H9 (cell line): ENCODE data around the gene SNED1. TPM values are rescaled to one million over a fixed set of nuclear protein-coding genes. Genes with fewer than 3 reads are reported as not detected.

Source experiments
- DNase-seq: peaks from one replicate; pipeline ENCODE4 v3.0.0-alpha.2; 2017
- H2AFZ ChIP-seq: one replicate; pipeline ENCODE4 v1.6.1; 2013; ENCODE audit warnings: mild to moderate bottlenecking, low read length, control low read depth, moderate library complexity
- H2AK5ac ChIP-seq: 2 replicates; pipeline ENCODE4 v1.6.1; 2013; ENCODE audit warnings: low read length, control low read depth, mixed read lengths; ENCODE audit not compliant: insufficient read length
- H2BK120ac ChIP-seq: one replicate; pipeline ENCODE4 v1.6.1; 2013; ENCODE audit warnings: low read depth, mild to moderate bottlenecking, low read length, control low read depth, inconsistent platforms; ENCODE audit not compliant: poor library complexity, severe bottlenecking
- H2BK12ac ChIP-seq: 2 replicates; pipeline ENCODE4 v1.6.1; 2013; ENCODE audit warnings: low read length, control low read depth, mixed read lengths, low read depth; ENCODE audit not compliant: insufficient read length
- H2BK15ac ChIP-seq: 2 replicates; pipeline ENCODE4 v1.6.1; 2013; ENCODE audit warnings: low read depth, low read length, control low read depth
- H2BK20ac ChIP-seq: one replicate; pipeline ENCODE4 v1.6.1; 2013; ENCODE audit warnings: low read depth, mild to moderate bottlenecking, low read length, control low read depth, inconsistent platforms; ENCODE audit not compliant: poor library complexity, severe bottlenecking
- H2BK5ac ChIP-seq: 2 replicates; pipeline ENCODE4 v1.6.1; 2013; ENCODE audit warnings: low read length, control low read depth, mixed read lengths; ENCODE audit not compliant: insufficient read length
- H3K14ac ChIP-seq: 2 replicates; pipeline ENCODE4 v1.6.1; 2013; ENCODE audit warnings: low read length, control low read depth; ENCODE audit not compliant: insufficient read depth
- H3K18ac ChIP-seq: 2 replicates; pipeline ENCODE4 v1.6.1; 2013; ENCODE audit warnings: low read depth, mild to moderate bottlenecking, mixed read lengths, low read length, control low read depth; ENCODE audit not compliant: insufficient read length
- H3K23ac ChIP-seq: 2 replicates; pipeline ENCODE4 v1.6.1; 2013; ENCODE audit warnings: low read length, control low read depth, mixed read lengths, low read depth; ENCODE audit not compliant: insufficient read length
- H3K23me2 ChIP-seq: 2 replicates; pipeline ENCODE4 v1.6.1; 2013; ENCODE audit warnings: low read depth, mild to moderate bottlenecking, mixed read lengths, low read length, control low read depth; ENCODE audit not compliant: insufficient read length, poor library complexity, severe bottlenecking
- H3K27ac ChIP-seq: 2 replicates; pipeline ENCODE4 v1.5.1; 2013; ENCODE audit warnings: low read length, control low read depth, mixed read lengths, low read depth; ENCODE audit not compliant: insufficient read length
- H3K27me3 ChIP-seq: 2 replicates; pipeline ENCODE4 v1.6.1; 2013; ENCODE audit warnings: low read length, control low read depth, inconsistent platforms; ENCODE audit not compliant: insufficient read depth
- H3K4ac ChIP-seq: 2 replicates; pipeline ENCODE4 v1.6.1; 2013; ENCODE audit warnings: low read depth, mild to moderate bottlenecking, control low read depth, inconsistent platforms, low read length, moderate library complexity
- H3K4me1 ChIP-seq: 2 replicates; pipeline ENCODE4 v1.6.1; 2013; ENCODE audit warnings: low read length, control low read depth, inconsistent platforms; ENCODE audit not compliant: insufficient read depth
- H3K4me2 ChIP-seq: 2 replicates; pipeline ENCODE4 v1.6.1; 2013; ENCODE audit warnings: low read length, control low read depth, mixed read lengths; ENCODE audit not compliant: insufficient read length, insufficient read depth
- H3K56ac ChIP-seq: 2 replicates; pipeline ENCODE4 v1.6.1; 2013; ENCODE audit warnings: low read depth, mild to moderate bottlenecking, mixed read lengths, low read length, control low read depth; ENCODE audit not compliant: insufficient read length
- H3K79me1 ChIP-seq: 2 replicates; pipeline ENCODE4 v1.6.1; 2013; ENCODE audit warnings: low read depth, mild to moderate bottlenecking, moderate library complexity, low read length, control low read depth, inconsistent platforms; ENCODE audit not compliant: insufficient read depth, poor library complexity, severe bottlenecking
- H3K79me2 ChIP-seq: 2 replicates; pipeline ENCODE4 v1.6.1; 2013; ENCODE audit warnings: low read length, control low read depth, inconsistent platforms; ENCODE audit not compliant: insufficient read depth
- H3K9ac ChIP-seq: 2 replicates; pipeline ENCODE4 v1.6.1; 2013; ENCODE audit warnings: low read length, control low read depth, mixed read lengths; ENCODE audit not compliant: insufficient read length; ENCODE audit errors: extremely low read depth
- H3K9me3 ChIP-seq: one replicate; pipeline ENCODE4 v1.6.1; 2013; ENCODE audit warnings: low read depth, low read length, inconsistent platforms; ENCODE audit not compliant: control insufficient read depth
- H3T11ph ChIP-seq: one replicate; pipeline ENCODE4 v1.6.1; 2013; ENCODE audit warnings: mild to moderate bottlenecking, low read length, control low read depth, inconsistent platforms
- H4K20me1 ChIP-seq: one replicate; pipeline ENCODE4 v1.6.1; 2013; ENCODE audit not compliant: control insufficient read depth, insufficient read length, insufficient read depth
- H4K5ac ChIP-seq: 2 replicates; pipeline ENCODE4 v1.6.1; 2013; ENCODE audit warnings: low read depth, mild to moderate bottlenecking, mixed read lengths, low read length, control low read depth; ENCODE audit not compliant: insufficient read length
- H4K8ac ChIP-seq: replicated peaks from 2 replicates; pipeline ENCODE4 v1.6.1; 2013; ENCODE audit warnings: low read length, control low read depth, mixed read lengths, low read depth; ENCODE audit not compliant: insufficient read length
- H4K91ac ChIP-seq: 2 replicates; pipeline ENCODE4 v1.6.1; 2013; ENCODE audit warnings: low read depth, mild to moderate bottlenecking, moderate library complexity, mixed read lengths, low read length, control low read depth; ENCODE audit not compliant: insufficient read length
- H3K27ac Mint-ChIP-seq, 3 experiments: 2 replicates in 2 of 3; 3 replicates in 1 of 3; pipeline ENCODE4 v1.8.0; 2020 to 2021; ENCODE audit warnings: mixed read lengths in 3 of 3, mild to moderate bottlenecking in 1 of 3, moderate library complexity in 1 of 3
- H3K27me3 Mint-ChIP-seq: 2 replicates; pipeline ENCODE4 v1.8.0; 2021; ENCODE audit warnings: low read depth, mild to moderate bottlenecking, moderate library complexity, mixed read lengths
- H3K36me3 Mint-ChIP-seq, 3 experiments: 2 replicates in 2 of 3; 3 replicates in 1 of 3; pipeline ENCODE4 v1.8.0; 2020 to 2021; ENCODE audit warnings: low read depth in 3 of 3, mixed read lengths in 3 of 3; ENCODE audit not compliant: insufficient read depth in 1 of 3
- H3K4me1 Mint-ChIP-seq, 2 experiments: 2 replicates each; pipeline ENCODE4 v1.8.0; 2020; ENCODE audit warnings: mixed read lengths in 2 of 2
- H3K4me3 Mint-ChIP-seq, 2 experiments: 2 replicates in 1 of 2; 3 replicates in 1 of 2; pipeline ENCODE4 v1.8.0; 2020 to 2021; ENCODE audit warnings: mild to moderate bottlenecking in 2 of 2, mixed read lengths in 2 of 2, moderate library complexity in 1 of 2
- H3K9me3 Mint-ChIP-seq, 2 experiments: 2 replicates in 1 of 2; 3 replicates in 1 of 2; pipeline ENCODE4 v1.8.0; 2020; ENCODE audit warnings: mild to moderate bottlenecking in 2 of 2, mixed read lengths in 2 of 2, moderate library complexity in 1 of 2
- WGBS: extraction: QIAGEN DNeasy Blood & Tissue Kit; methylation state at CpG from one replicate; pipeline ENCODE4 v1.1.7; 2013; ENCODE audit warnings: missing lambda C conversion rate, low lambda C conversion rate, mixed read lengths; ENCODE audit not compliant: insufficient read length; ENCODE audit errors: extremely low coverage; 5-methylcytosine and 5-hydroxymethylcytosine counted together
- total RNA-seq: library from RNA; stranded (reverse); gene quantifications from 2 replicates; pipeline ENCODE4 v1.2.1, GENCODE V29; 2021
- TF ChIP-seq, protein P1 (sequence below): fragments of 200-600 bp; sonication (generic); conservative IDR thresholded peaks from 3 replicates; pipeline ENCODE4 v1.8.0; 2021; ENCODE audit warnings: antibody characterized with exemption, mild to moderate bottlenecking

Gene SNED1
- total RNA-seq, 1 experiment from 2014 or later = 2.5 TPM

- H3K4me1 ChIP-seq = no peaks in the 10 kb centered on the region
- whole genome bisulfite sequencing = no CpG with 5 or more reads among the region's 31 CpGs
- no peak overlapping the region for H3K18ac ChIP-seq
- H3T11ph ChIP-seq = no peak overlapping the region
- H2AK5ac ChIP-seq = no peak overlapping the region
- no peaks in the 10 kb centered on the region for H3K9me3 ChIP-seq
- no peak overlapping the region for H4K91ac ChIP-seq
- H4K8ac ChIP-seq = no peak overlapping the region
- no peak overlapping the region for H3K4me3 Mint-ChIP-seq
- H3K9ac ChIP-seq = no peak overlapping the region
- no peak overlapping the region; a peak in 1 of 7 replicates for H3K27ac Mint-ChIP-seq
- no peaks in the 10 kb centered on the region for H4K20me1 ChIP-seq
- H3K56ac ChIP-seq = no peak overlapping the region
- no peak overlapping the region for H3K23ac ChIP-seq
- no peak overlapping the region for H2BK20ac ChIP-seq
- no peak overlapping the region for H2BK120ac ChIP-seq
- H4K5ac ChIP-seq = no peak overlapping the region
- H2BK12ac ChIP-seq = no peak overlapping the region
- no peak overlapping the region for H3K27ac ChIP-seq
- H3K27me3 ChIP-seq = no peaks in the 10 kb centered on the region
- no peaks in the 10 kb centered on the region for H3K23me2 ChIP-seq
- no peaks in the 10 kb centered on the region; the same call in 1 of the 2 replicates for H3K27me3 Mint-ChIP-seq
- H3K14ac ChIP-seq = no peak overlapping the region; the same call in 1 of the 2 replicates
- H2BK5ac ChIP-seq = no peak overlapping the region
- no peaks in the 10 kb centered on the region for H3K79me1 ChIP-seq
- no peak overlapping the region for H2AFZ ChIP-seq
- H3K4me1 Mint-ChIP-seq = peaks cover 2 to 5% of the 10 kb centered on the region in 2 experiments; a peak in 3 of 4 replicates
- peaks cover 0 to 2% (median 0%) of the 10 kb centered on the region in 3 experiments; a peak in 1 of 7 replicates for H3K36me3 Mint-ChIP-seq
- H3K4ac ChIP-seq = no peak overlapping the region
- no peak for DNase-seq
- no peaks in the 10 kb centered on the region for H3K9me3 Mint-ChIP-seq
- TF ChIP-seq, protein P1, sequence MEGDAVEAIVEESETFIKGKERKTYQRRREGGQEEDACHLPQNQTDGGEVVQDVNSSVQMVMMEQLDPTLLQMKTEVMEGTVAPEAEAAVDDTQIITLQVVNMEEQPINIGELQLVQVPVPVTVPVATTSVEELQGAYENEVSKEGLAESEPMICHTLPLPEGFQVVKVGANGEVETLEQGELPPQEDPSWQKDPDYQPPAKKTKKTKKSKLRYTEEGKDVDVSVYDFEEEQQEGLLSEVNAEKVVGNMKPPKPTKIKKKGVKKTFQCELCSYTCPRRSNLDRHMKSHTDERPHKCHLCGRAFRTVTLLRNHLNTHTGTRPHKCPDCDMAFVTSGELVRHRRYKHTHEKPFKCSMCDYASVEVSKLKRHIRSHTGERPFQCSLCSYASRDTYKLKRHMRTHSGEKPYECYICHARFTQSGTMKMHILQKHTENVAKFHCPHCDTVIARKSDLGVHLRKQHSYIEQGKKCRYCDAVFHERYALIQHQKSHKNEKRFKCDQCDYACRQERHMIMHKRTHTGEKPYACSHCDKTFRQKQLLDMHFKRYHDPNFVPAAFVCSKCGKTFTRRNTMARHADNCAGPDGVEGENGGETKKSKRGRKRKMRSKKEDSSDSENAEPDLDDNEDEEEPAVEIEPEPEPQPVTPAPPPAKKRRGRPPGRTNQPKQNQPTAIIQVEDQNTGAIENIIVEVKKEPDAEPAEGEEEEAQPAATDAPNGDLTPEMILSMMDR = no peak
- H3K79me2 ChIP-seq = no peaks in the 10 kb centered on the region
- H2BK15ac ChIP-seq = no peak overlapping the region
- no peak overlapping the region for H3K4me2 ChIP-seq
Observed at GRCh38 chr2:241070811-241071676, 72.6 kb downstream of the SNED1 start.
